ENCODE results near the gene OR14K1.

OR14K1 gene

GRCh38 chr1:247769603-247770002, 31.2 kb downstream of the OR14K1 start:
- Mint-ChIP-seq H3K27ac (no peak overlapping the region), H3K9me3 (no peaks in the 10 kb centered on the region), H3K4me3 (no peak overlapping the region), H3K27me3 (ENCODE audit: low read depth) (no peaks in the 10 kb centered on the region), H3K4me1 (ENCODE audit: low read depth) (no peaks in the 10 kb centered on the region), H3K36me3 (ENCODE audit: low read depth) (no peaks in the 10 kb centered on the region)

Data from T-helper 1 cell treated with Interleukin-12 subunit alpha and Interleukin-12 subunit beta and Interleukin-4 antibody, amounts not matched to agents 30 μg/mL and 1 μg/mL, for 36 hours (primary cell).